Measurements from ENCODE around the gene G6PC1. TPM values are rescaled to one million over a fixed set of nuclear protein-coding genes. Genes with fewer than 3 reads are reported as not detected.

G6PC1 gene
- total and polyA plus RNA-seq, 2 of the 13 experiments (the other 11 are each of a cell fraction or from before 2014, with no cell fraction given) = 1.7 to 37.9 TPM

- TF ChIP-seq, protein P1, sequence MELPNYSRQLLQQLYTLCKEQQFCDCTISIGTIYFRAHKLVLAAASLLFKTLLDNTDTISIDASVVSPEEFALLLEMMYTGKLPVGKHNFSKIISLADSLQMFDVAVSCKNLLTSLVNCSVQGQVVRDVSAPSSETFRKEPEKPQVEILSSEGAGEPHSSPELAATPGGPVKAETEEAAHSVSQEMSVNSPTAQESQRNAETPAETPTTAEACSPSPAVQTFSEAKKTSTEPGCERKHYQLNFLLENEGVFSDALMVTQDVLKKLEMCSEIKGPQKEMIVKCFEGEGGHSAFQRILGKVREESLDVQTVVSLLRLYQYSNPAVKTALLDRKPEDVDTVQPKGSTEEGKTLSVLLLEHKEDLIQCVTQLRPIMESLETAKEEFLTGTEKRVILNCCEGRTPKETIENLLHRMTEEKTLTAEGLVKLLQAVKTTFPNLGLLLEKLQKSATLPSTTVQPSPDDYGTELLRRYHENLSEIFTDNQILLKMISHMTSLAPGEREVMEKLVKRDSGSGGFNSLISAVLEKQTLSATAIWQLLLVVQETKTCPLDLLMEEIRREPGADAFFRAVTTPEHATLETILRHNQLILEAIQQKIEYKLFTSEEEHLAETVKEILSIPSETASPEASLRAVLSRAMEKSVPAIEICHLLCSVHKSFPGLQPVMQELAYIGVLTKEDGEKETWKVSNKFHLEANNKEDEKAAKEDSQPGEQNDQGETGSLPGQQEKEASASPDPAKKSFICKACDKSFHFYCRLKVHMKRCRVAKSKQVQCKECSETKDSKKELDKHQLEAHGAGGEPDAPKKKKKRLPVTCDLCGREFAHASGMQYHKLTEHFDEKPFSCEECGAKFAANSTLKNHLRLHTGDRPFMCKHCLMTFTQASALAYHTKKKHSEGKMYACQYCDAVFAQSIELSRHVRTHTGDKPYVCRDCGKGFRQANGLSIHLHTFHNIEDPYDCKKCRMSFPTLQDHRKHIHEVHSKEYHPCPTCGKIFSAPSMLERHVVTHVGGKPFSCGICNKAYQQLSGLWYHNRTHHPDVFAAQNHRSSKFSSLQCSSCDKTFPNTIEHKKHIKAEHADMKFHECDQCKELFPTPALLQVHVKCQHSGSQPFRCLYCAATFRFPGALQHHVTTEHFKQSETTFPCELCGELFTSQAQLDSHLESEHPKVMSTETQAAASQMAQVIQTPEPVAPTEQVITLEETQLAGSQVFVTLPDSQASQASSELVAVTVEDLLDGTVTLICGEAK (IDR thresholded peaks at IDR 0.05) = no peak
- TF ChIP-seq, protein P1 (CRISPR knock-in tag; IDR thresholded peaks at IDR 0.05) = no peak; the same call in none of the 2 replicates
- TF ChIP-seq ZNF83 (CRISPR knock-in tag; IDR thresholded peaks at IDR 0.05; ENCODE audit: borderline replicate concordance) (no peak; the same call in 1 of the 2 replicates), SAP130 (CRISPR knock-in tag; IDR thresholded peaks at IDR 0.05; ENCODE audit: low read depth) (peak; percentile 81), U2AF2 (IDR thresholded peaks at IDR 0.05; ENCODE audit: low read depth, low read length) (no peak), NFKB2 (CRISPR knock-in tag; IDR thresholded peaks at IDR 0.05; ENCODE audit: borderline replicate concordance) (0 out of 2 replicates have a peak, but pooled peaks have one; percentile 13), ZSCAN21 (CRISPR knock-in tag; IDR thresholded peaks at IDR 0.05; ENCODE audit: borderline replicate concordance) (no peak), MBNL3 (CRISPR knock-in tag; conservative IDR thresholded peaks at IDR 0.05) (no peak), SETDB1 (CRISPR knock-in tag; IDR thresholded peaks at IDR 0.05; ENCODE audit: borderline replicate concordance) (no peak), ELF4 (CRISPR knock-in tag; IDR thresholded peaks at IDR 0.05; ENCODE audit: borderline replicate concordance) (peak; percentile 67), ZNF20 (CRISPR knock-in tag; IDR thresholded peaks at IDR 0.05) (no peak), MXI1 (IDR thresholded peaks at IDR 0.05; ENCODE audit: borderline replicate concordance, low read depth, low read length) (peak; percentile 30; the same call in 1 of the 3 replicates)
- TF ChIP-seq, protein P2, sequence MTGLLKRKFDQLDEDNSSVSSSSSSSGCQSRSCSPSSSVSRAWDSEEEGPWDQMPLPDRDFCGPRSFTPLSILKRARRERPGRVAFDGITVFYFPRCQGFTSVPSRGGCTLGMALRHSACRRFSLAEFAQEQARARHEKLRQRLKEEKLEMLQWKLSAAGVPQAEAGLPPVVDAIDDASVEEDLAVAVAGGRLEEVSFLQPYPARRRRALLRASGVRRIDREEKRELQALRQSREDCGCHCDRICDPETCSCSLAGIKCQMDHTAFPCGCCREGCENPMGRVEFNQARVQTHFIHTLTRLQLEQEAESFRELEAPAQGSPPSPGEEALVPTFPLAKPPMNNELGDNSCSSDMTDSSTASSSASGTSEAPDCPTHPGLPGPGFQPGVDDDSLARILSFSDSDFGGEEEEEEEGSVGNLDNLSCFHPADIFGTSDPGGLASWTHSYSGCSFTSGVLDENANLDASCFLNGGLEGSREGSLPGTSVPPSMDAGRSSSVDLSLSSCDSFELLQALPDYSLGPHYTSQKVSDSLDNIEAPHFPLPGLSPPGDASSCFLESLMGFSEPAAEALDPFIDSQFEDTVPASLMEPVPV (CRISPR knock-in tag; IDR thresholded peaks at IDR 0.05) = peak; percentile 66; the same call in 1 of the 2 replicates
- TF ChIP-seq, protein P3, sequence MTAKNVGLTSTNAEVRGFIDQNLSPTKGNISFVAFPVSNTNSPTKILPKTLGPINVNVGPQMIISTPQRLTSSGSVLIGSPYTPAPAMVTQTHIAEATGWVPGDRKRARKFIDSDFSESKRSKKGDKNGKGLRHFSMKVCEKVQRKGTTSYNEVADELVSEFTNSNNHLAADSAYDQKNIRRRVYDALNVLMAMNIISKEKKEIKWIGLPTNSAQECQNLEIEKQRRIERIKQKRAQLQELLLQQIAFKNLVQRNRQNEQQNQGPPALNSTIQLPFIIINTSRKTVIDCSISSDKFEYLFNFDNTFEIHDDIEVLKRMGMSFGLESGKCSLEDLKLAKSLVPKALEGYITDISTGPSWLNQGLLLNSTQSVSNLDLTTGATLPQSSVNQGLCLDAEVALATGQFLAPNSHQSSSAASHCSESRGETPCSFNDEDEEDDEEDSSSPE (CRISPR knock-in tag; IDR thresholded peaks at IDR 0.05) = peak; percentile 20; the same call in 1 of the 2 replicates
Observed at GRCh38 chr17:42855048-42855596, 45.5 kb upstream of the G6PC1 start (continued).

Measured in HepG2 (cell line).